Measurements from ENCODE around the gene HLA-DQA1.

HLA-DQA1 gene

GRCh38 chr6:32602383-32602782 lies 34.8 kb upstream of the HLA-DQA1 start:
- CTCF ChIA-PET: no interaction called here
- TF ChIP-seq FOXA1 (IDR thresholded peaks at IDR 0.05): no peak
- TF ChIP-seq LEF1 (IDR thresholded peaks at IDR 0.05; ENCODE audit: borderline replicate concordance): no peak
- no peak for TF ChIP-seq SUZ12 (IDR thresholded peaks at IDR 0.05)
- POLR2A ChIA-PET: no interaction called here
- no peak for DNase-seq (ENCODE audit: extremely low spot score)

GRCh38 chr6:32603222-32603621 lies 34.0 kb upstream of the HLA-DQA1 start:
- POLR2A ChIA-PET: no interaction called here
- no peak for DNase-seq (ENCODE audit: extremely low spot score)
- CTCF ChIA-PET: no interaction called here
- TF ChIP-seq L3MBTL2 (conservative IDR thresholded peaks at IDR 0.05): no peak
- no peak for TF ChIP-seq FOXM1 (IDR thresholded peaks at IDR 0.05; ENCODE audit: borderline replicate concordance)
- TF ChIP-seq PKNOX1 (IDR thresholded peaks at IDR 0.05): no peak
- TF ChIP-seq SP1 (IDR thresholded peaks at IDR 0.05): no peak
- TF ChIP-seq HDGF (IDR thresholded peaks at IDR 0.05; ENCODE audit: borderline replicate concordance): no peak
- TF ChIP-seq NFRKB (IDR thresholded peaks at IDR 0.05): no peak
- no peak for TF ChIP-seq SUZ12 (IDR thresholded peaks at IDR 0.05)
- no peak for TF ChIP-seq FOXK2 (IDR thresholded peaks at IDR 0.05)
- no peak for TF ChIP-seq ZNF384 (IDR thresholded peaks at IDR 0.05)
- TF ChIP-seq CTBP1 (IDR thresholded peaks at IDR 0.05; ENCODE audit: borderline replicate concordance): no peak
- no peak for TF ChIP-seq ELF4 (IDR thresholded peaks at IDR 0.05)
- TF ChIP-seq BHLHE40 (IDR thresholded peaks at IDR 0.05; ENCODE audit: borderline replicate concordance): no peak

GRCh38 chr6:32603888-32604287 lies 33.3 kb upstream of the HLA-DQA1 start:
- ChIA-PET CTCF (no interaction called here), POLR2A (no interaction called here)
- TF ChIP-seq ZNF384 (IDR thresholded peaks at IDR 0.05) (no peak), L3MBTL2 (conservative IDR thresholded peaks at IDR 0.05) (no peak), CTBP1 (IDR thresholded peaks at IDR 0.05; ENCODE audit: borderline replicate concordance) (no peak), PKNOX1 (IDR thresholded peaks at IDR 0.05) (no peak), SP1 (IDR thresholded peaks at IDR 0.05) (no peak), HDGF (IDR thresholded peaks at IDR 0.05; ENCODE audit: borderline replicate concordance) (no peak), FOXM1 (IDR thresholded peaks at IDR 0.05; ENCODE audit: borderline replicate concordance) (no peak), ARNT (IDR thresholded peaks at IDR 0.05) (no peak), BHLHE40 (IDR thresholded peaks at IDR 0.05; ENCODE audit: borderline replicate concordance) (no peak), TARDBP (IDR thresholded peaks at IDR 0.05) (no peak), ELF4 (IDR thresholded peaks at IDR 0.05) (no peak), LEF1 (IDR thresholded peaks at IDR 0.05; ENCODE audit: borderline replicate concordance) (no peak), FOXA1 (IDR thresholded peaks at IDR 0.05) (no peak), FOXK2 (IDR thresholded peaks at IDR 0.05) (no peak)
- no peak for DNase-seq (ENCODE audit: extremely low spot score)

- ChIA-PET CTCF (no interaction called here), POLR2A (no interaction called here)
- no peak for DNase-seq (ENCODE audit: extremely low spot score)
- TF ChIP-seq ARNT (IDR thresholded peaks at IDR 0.05): no peak
- no peak for TF ChIP-seq LEF1 (IDR thresholded peaks at IDR 0.05; ENCODE audit: borderline replicate concordance)
Measured at GRCh38 chr6:32604434-32604877, 32.8 kb upstream of the HLA-DQA1 start.

- CTCF ChIA-PET: no interaction called here
- POLR2A ChIA-PET: no interaction called here
- no peak for DNase-seq (ENCODE audit: extremely low spot score)
- TF ChIP-seq FOXA1 (IDR thresholded peaks at IDR 0.05) (no peak), NFRKB (IDR thresholded peaks at IDR 0.05) (no peak), SUZ12 (IDR thresholded peaks at IDR 0.05) (no peak), BHLHE40 (IDR thresholded peaks at IDR 0.05; ENCODE audit: borderline replicate concordance) (no peak), SP1 (IDR thresholded peaks at IDR 0.05) (no peak), L3MBTL2 (conservative IDR thresholded peaks at IDR 0.05) (no peak), LEF1 (IDR thresholded peaks at IDR 0.05; ENCODE audit: borderline replicate concordance) (no peak), HDGF (IDR thresholded peaks at IDR 0.05; ENCODE audit: borderline replicate concordance) (no peak), ARNT (IDR thresholded peaks at IDR 0.05) (no peak), ZNF384 (IDR thresholded peaks at IDR 0.05) (no peak), TARDBP (IDR thresholded peaks at IDR 0.05) (no peak), CTBP1 (IDR thresholded peaks at IDR 0.05; ENCODE audit: borderline replicate concordance) (no peak), FOXK2 (IDR thresholded peaks at IDR 0.05) (no peak), FOXM1 (IDR thresholded peaks at IDR 0.05; ENCODE audit: borderline replicate concordance) (no peak), ELF4 (IDR thresholded peaks at IDR 0.05) (no peak), PKNOX1 (IDR thresholded peaks at IDR 0.05) (no peak)
Measured at GRCh38 chr6:32607263-32607987, 29.8 kb upstream of the HLA-DQA1 start.

- no peak for TF ChIP-seq BHLHE40 (IDR thresholded peaks at IDR 0.05; ENCODE audit: borderline replicate concordance)
- no peak for TF ChIP-seq CTBP1 (IDR thresholded peaks at IDR 0.05; ENCODE audit: borderline replicate concordance)
- no peak for TF ChIP-seq ARNT (IDR thresholded peaks at IDR 0.05)
- TF ChIP-seq L3MBTL2 (conservative IDR thresholded peaks at IDR 0.05): no peak
- TF ChIP-seq FOXM1 (IDR thresholded peaks at IDR 0.05; ENCODE audit: borderline replicate concordance): no peak
- DNase-seq (ENCODE audit: extremely low spot score): no peak
- ChIA-PET POLR2A (no interaction called here), CTCF (no interaction called here)
Measured at GRCh38 chr6:32607988-32608298, 29.3 kb upstream of the HLA-DQA1 start.

- CTCF ChIA-PET: no interaction called here
- no peak for DNase-seq (ENCODE audit: extremely low spot score)
- TF ChIP-seq ARNT (IDR thresholded peaks at IDR 0.05): no peak
- no peak for TF ChIP-seq ELF4 (IDR thresholded peaks at IDR 0.05)
- no peak for TF ChIP-seq SUZ12 (IDR thresholded peaks at IDR 0.05)
- TF ChIP-seq FOXK2 (IDR thresholded peaks at IDR 0.05): no peak
- TF ChIP-seq HDGF (IDR thresholded peaks at IDR 0.05; ENCODE audit: borderline replicate concordance): no peak
- no peak for TF ChIP-seq PKNOX1 (IDR thresholded peaks at IDR 0.05)
- no peak for TF ChIP-seq LEF1 (IDR thresholded peaks at IDR 0.05; ENCODE audit: borderline replicate concordance)
- TF ChIP-seq CTBP1 (IDR thresholded peaks at IDR 0.05; ENCODE audit: borderline replicate concordance): no peak
- TF ChIP-seq BHLHE40 (IDR thresholded peaks at IDR 0.05; ENCODE audit: borderline replicate concordance): no peak
- no peak for TF ChIP-seq SP1 (IDR thresholded peaks at IDR 0.05)
- TF ChIP-seq FOXA1 (IDR thresholded peaks at IDR 0.05): no peak
- TF ChIP-seq FOXM1 (IDR thresholded peaks at IDR 0.05; ENCODE audit: borderline replicate concordance): no peak
- no peak for TF ChIP-seq L3MBTL2 (conservative IDR thresholded peaks at IDR 0.05)
- no peak for TF ChIP-seq ZNF384 (IDR thresholded peaks at IDR 0.05)
- no peak for TF ChIP-seq NFRKB (IDR thresholded peaks at IDR 0.05)
- TF ChIP-seq TARDBP (IDR thresholded peaks at IDR 0.05): no peak
- POLR2A ChIA-PET: no interaction called here
Measured at GRCh38 chr6:32608362-32608761, 28.8 kb upstream of the HLA-DQA1 start.

Measured in HEK293T (cell line).